HEK293 (cell line): ENCODE measurements around the gene EFCAB11.

Experiments
- ZFP37 ChIP-seq: fragments of 450-650 bp; formaldehyde crosslinking; IDR thresholded peaks from 2 replicates; pipeline ENCODE4 v1.5.1; 2016; ENCODE audit warnings: missing biosample characterization, missing genetic modification characterization
- ZNF530 ChIP-seq: fragments of 450-650 bp; formaldehyde crosslinking; IDR thresholded peaks from 2 replicates; pipeline ENCODE4 v1.5.1; 2016; ENCODE audit warnings: low read depth, missing biosample characterization, missing genetic modification characterization
- TF ChIP-seq, protein P1 (sequence below): fragments of 450-650 bp; formaldehyde crosslinking; IDR thresholded peaks from 2 replicates; pipeline ENCODE4 v1.5.1; 2016; ENCODE audit warnings: missing biosample characterization, missing genetic modification characterization

DNA sequence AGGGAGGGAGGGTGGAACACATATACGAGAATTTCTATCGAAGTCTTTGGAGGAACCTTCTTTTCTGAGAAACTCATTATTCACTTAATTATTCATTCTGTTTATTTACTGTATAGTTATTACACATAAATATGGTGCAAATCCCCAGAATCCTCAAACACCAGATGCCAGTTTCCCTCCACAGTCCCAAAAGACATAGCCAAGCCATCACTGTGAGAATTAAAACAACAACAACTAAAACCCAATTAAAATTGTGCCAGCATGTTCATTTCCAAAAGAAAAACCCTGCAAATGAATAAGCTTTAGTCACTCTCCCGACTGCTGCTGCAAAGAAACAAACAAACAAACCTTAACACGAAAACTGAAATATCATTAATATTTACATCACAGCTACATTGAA is 173.5 kb downstream of the EFCAB11 start:
- TF ChIP-seq, protein P1, sequence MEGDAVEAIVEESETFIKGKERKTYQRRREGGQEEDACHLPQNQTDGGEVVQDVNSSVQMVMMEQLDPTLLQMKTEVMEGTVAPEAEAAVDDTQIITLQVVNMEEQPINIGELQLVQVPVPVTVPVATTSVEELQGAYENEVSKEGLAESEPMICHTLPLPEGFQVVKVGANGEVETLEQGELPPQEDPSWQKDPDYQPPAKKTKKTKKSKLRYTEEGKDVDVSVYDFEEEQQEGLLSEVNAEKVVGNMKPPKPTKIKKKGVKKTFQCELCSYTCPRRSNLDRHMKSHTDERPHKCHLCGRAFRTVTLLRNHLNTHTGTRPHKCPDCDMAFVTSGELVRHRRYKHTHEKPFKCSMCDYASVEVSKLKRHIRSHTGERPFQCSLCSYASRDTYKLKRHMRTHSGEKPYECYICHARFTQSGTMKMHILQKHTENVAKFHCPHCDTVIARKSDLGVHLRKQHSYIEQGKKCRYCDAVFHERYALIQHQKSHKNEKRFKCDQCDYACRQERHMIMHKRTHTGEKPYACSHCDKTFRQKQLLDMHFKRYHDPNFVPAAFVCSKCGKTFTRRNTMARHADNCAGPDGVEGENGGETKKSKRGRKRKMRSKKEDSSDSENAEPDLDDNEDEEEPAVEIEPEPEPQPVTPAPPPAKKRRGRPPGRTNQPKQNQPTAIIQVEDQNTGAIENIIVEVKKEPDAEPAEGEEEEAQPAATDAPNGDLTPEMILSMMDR (tag by site-specific recombination), result no peak
- no peak for TF ChIP-seq ZFP37
- TF ChIP-seq ZNF530 (tag by site-specific recombination), result no peak
